ENCODE results near the gene ZDHHC11.
"Not testable (repeated sequence)": the region's sequence is repeated elsewhere in the genome, so short reads cannot be mapped to it uniquely, and the experiment has no call there.

ZDHHC11 gene

DNA sequence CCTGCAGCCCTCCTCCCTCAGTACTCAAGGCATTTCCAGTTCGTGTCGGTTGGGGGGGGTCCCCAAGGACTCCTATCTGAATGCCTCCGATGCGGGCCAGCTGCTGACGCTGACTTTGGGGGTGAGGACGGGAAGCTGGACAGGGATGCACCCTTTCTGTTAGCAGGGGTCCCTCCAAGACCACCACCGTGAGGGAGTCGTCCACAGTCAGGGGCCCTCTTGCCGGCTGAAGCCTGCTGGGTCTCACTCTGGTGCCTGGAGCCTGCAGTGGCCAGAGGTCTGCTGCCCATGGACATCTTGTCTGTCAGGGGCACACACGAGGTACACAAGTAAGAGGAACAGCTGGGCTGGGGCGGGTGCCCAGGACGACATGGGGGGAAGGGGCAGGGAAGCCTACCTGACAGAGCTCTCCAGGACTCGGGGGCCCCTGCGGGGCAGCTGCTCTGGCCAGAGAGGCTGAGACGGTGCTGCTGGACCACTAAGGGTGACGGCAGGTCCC is 9.1 kb upstream of the ZDHHC11 start:
- no peak for DNase-seq (ENCODE audit: low read depth in 3 of 3)

GRCh38 chr5:859391-859790 is 8.6 kb upstream of the ZDHHC11 start:
- no peak for DNase-seq (ENCODE audit: low read depth in 3 of 3)

DNA sequence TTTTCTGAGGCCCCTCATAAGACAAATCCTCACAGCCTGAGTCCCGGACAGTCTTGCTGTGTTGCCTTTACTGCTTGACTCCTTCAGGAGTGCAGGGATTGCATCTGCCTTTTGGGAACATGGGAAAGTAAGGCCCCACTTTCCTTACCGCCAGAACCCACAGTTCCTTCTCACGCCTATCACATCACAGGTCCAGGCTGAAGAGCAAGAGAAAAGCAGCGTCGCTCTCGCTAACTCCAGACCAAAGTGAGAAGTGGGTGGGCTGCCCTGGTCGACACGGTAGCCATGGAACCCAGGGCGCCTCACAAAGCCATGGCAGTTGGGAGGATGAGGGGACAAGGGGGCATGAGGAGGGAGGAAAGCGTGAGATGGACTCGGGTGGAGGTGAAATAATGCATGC is 7.9 kb upstream of the ZDHHC11 start:
- no peak for DNase-seq (ENCODE audit: low read depth in 3 of 3)

DNA sequence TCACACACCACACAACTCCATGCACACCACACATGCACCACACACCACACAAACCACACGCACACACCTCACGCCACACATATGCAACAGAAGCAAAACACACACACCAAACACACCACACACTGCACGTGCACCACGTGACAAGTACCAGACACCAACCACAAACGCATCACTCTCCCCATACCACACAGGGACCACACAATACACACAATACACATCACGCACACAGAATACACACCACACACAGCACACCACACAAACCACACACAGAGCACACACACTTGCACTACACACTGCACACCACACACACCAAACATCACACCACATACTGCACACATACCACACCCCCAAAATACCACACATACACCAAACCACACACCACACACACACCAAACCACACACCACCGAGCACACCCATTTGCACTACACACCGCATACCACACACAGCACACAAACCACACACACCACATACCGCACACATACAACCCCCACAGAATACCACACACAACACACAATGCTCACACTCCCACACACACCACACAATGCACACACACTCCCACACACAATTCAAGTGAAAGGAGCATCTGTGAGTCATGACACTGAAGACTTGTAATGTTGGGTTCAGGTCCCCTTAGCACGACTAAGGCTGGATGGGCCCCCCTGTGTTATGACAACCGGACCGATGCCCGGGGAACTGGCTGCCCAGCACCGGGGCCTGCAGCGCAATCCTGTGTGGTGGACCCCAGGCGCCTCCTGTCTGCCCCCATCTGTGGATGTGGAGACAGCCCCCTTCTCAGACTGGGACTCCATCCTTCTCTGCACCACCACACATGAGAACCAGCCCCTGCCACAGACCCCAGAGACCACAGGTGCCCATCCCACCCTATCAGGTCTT is 6.0 kb upstream of the ZDHHC11 start:
- no peak for DNase-seq (ENCODE audit: low read depth in 3 of 3)

DNA sequence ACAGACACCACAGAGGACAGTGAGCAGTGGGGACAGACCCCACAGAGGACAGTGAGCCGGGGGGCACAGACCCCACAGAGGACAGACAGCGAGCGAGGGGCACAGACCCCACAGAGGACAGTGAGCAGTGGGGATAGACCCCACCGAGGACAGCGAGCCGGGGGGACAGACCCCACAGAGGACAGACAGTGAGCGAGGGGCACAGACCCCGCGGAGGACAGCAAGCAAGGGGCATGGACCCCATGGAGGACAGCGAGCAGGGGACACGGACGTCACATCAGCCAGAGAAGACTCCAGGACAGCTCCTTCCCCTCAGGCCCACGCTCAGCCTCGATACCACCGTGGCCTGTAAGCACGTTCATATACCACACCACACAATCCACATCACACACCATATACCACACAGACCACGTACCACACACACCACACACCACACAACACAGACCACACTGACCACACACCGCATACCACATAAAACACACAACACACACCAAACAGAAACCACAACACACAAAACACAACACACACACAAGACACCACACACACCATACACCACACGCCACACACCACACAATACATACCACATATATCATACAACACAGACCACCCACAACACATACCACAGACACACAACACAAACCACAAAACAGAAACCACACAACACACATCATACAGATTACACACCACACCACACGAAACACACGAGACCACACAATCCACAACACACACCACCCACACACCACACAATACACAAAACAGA is 5.2 kb upstream of the ZDHHC11 start:
- DNase-seq (ENCODE audit: low read depth in 3 of 3) = no peak

DNA sequence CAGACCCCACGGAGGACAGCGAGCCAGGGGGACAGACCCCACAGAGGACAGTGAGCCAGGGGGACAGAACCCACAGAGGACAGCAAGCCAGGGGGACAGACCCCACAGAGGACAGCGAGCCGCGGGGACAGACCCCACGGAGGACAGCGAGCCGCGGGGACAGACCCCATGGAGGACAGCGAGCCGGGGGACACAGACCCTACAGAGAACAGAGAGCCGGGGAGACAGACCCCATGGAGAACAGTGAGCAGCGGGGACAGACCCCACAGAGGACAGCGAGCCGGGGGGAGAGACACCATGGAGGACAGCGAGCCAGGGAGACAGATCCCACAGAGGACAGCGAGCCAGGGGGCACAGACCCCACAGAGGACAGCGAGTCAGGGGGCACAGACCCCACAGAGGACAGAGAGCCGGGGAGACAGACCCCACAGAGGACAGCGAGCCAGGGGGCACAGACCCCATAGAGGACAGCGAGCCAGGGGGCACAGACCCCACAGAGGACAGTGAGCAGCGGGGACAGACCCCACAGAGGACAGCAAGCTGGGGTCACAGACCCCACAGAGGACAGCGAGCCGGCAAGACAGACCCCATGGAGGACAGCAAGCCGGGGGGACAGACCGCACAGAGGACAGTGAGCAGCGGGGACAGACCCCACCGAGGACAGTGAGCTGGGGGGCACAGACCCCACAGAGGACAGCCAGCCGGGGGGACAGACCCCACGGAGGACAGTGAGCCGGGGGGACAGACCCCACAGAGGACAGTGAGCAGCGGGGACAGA is 4.4 kb upstream of the ZDHHC11 start:
- DNase-seq (ENCODE audit: low read depth in 3 of 3) = no peak

DNA sequence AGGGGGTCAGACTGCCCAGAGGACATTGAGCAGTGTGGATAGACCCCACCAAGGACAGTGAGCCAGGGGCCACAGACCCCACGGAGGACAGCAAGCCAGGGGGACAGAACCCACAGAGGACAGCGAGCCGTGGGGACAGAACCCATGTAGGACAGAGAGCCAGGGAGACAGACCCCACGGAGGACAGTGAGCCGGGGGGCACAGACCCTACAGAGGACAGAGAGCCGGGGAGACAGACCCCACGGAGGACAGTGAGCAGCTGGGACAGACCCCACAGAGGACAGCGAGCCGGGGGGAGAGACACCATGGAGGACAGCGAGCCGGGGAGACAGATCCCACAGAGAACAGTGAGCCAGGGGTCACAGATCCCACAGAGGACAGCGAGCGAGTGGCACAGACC is 3.4 kb upstream of the ZDHHC11 start:
- DNase-seq (ENCODE audit: low read depth in 3 of 3) = no peak

DNA sequence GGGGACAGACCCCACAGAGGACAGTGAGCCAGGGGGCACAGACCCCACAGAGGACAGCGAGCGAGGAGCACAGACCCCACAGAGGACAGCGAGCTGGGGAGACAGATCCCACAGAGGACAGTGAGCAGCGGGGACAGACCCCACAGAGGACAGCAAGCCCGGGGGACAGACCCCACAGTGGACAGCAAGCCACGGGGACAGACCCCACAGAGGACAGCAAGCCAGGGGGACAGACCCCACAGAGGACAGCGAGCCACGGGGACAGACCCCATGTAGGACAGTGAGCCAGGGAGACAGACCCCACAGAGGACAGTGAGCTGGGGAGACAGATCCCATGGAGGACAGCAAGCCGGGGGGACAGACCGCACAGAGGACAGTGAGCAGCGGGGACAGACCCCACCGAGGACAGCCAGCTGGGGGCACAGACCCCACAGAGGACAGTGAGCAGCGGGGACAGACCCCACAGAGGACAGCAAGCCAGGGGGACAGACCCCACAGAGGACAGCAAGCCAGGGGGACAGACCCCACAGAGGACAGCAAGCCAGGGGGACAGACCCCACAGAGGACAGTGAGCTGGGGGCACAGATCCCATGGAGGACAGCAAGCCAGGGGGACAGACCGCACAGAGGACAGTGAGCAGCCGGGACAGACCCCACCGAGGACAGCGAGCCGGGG is 2.8 kb upstream of the ZDHHC11 start:
- DNase-seq (ENCODE audit: low read depth in 3 of 3) = not testable (repeated sequence)

DNA sequence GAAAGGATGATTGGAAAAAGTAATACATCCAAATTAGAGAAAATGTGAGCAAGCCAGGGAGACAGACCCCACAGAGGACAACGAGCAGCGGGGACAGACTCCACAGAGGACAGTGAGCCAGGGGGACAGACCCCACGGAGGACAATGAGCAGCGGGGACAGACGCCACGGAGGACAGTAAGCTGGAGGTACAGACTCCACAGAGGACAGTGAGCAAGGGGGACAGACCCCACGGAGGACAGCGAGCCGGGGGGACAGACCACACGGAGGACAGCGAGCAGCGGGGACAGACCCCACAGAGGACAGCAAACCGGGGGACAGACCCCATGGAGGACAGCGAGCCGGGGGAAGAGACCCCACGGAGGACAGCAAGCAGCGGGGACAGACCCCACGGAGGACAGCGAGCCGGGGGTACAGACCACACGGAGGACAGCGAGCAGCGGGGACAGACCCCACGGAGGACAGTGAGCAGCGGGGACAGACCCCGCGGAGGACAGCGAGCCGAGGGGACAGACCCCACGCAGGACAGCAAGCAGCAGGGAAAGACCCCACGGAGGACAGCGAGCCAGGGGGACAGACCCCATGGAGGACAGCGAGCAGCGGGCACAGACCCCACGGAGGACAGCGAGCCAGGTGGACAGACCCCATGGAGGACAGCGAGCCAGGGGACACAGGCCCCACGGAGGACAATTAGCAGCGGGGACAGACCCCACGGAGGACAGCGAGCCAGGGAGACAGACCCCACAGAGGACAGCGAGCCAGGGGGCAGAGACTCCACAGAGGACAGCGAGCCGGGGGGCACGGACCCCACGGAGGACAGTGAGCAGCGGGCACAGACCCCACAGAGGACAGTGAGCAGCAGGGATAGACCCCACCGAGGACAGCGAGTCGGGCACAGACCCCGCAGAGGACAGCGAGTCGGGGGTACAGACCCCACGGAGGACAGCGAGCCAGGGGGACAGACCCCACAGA is 1.9 kb upstream of the ZDHHC11 start:
- no peak for DNase-seq (ENCODE audit: low read depth in 3 of 3)

GRCh38 chr5:852018-852417 is 1.2 kb upstream of the ZDHHC11 start:
- no peak for DNase-seq (ENCODE audit: low read depth in 3 of 3)

DNA sequence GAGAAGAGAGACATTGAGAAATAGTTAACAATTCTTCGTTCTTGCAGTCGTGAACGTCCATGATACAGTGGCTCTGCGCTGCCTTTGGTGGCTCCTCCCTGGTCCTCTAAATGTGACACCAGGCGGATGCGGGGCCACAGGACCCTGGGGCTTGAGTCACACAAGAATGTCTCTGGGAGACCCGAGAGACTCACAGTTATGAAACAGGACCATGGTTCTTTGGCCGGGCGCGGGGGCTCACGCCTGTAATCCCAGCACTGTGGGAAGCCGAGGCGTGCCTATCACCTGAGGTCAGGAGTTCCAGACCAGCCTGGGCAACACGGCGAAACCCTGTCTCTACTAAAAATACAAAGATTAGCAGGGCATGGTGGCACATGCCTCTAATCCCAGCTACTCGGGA is 767 bp upstream of the ZDHHC11 start:
- no peak for DNase-seq (ENCODE audit: low read depth in 3 of 3)

DNA sequence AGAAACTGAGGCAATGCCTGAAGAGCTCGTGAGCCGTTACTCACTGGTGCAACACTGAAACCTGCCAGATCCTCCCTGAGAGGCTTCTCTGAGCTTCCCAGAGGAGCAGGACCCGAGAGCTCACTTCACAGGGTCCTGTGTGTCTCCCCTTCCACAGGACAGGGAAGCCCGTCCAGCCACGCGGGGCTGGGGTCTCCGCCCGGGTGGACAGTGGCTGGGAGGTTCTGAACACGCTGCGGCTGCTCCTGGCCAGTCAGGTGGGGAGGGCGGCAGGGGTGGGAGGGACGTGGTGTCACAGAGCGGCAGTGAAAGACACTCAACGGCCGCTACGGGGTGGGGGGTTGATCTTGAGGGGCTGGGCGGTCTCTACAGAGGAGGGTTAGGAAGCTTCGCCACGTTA is 290 bp upstream of the ZDHHC11 start:
- no peak for DNase-seq (ENCODE audit: low read depth in 3 of 3)

DNA sequence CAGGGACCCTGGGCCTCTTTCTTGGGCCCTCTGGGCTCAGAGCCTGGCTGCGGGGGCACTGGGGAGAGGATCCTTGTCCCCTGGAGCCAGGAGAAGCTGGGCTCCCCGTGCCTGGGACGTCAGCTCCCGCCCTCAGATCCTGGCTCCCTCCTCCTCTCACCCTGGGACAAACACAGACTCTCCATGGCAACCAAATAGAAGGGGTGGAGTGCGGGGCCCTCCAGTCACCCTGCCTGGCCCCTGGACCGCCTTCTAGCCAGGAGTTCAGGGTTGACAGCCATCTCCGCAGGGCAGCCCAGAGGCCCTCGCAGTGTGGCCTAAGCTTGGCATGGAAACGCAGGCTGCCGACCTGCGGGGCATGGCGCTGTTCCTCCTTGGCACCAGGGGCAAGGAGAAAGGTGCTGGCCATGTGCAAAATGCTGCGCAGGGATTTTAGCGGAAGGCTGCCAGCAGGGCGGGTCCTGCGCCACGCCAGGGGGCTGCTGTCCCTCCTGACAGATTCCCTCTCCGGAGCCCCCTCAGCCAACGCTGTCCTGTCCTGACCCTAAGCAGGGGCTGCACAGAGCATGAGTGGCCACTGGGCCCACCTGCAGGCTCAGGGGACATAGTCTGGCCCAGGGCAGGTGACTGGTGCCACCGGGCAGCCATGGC is 1.0 kb downstream of the ZDHHC11 start:
- no peak for DNase-seq (ENCODE audit: low read depth in 3 of 3)

GRCh38 chr5:848671-849111 is 2.1 kb downstream of the ZDHHC11 start:
- no peak for DNase-seq (ENCODE audit: low read depth in 3 of 3)

DNA sequence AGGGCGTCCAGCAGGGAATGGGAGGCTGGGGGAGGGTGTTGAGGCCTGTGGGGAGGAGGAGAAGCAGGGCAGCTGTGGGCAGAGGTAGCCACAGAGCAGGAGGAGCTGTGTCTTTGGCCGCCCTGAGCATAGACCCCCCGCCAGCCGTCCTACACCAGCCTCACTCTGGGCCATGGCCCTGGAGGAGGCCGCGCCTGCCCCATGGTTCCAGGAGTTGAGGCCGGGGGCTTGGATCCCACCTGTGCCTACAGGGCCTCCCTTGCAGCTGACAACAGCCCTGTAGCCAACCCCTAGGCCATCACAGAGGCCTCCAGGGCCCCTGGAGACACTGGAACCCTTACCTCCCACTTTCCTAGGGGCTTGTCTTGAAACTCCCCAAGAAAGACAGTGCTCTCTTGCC is 3.0 kb downstream of the ZDHHC11 start:
- not testable (repeated sequence) for DNase-seq (ENCODE audit: low read depth in 3 of 3)

- DNase-seq (ENCODE audit: low read depth in 3 of 3) = not testable (repeated sequence)
These were observed 3.6 kb downstream of the ZDHHC11 start for GRCh38 chr5:847212-847611.

- DNase-seq (ENCODE audit: low read depth in 3 of 3) = peak in 1 of 3 experiments; percentile 27
These were observed 4.1 kb downstream of the ZDHHC11 start for GRCh38 chr5:846602-847091.

DNA sequence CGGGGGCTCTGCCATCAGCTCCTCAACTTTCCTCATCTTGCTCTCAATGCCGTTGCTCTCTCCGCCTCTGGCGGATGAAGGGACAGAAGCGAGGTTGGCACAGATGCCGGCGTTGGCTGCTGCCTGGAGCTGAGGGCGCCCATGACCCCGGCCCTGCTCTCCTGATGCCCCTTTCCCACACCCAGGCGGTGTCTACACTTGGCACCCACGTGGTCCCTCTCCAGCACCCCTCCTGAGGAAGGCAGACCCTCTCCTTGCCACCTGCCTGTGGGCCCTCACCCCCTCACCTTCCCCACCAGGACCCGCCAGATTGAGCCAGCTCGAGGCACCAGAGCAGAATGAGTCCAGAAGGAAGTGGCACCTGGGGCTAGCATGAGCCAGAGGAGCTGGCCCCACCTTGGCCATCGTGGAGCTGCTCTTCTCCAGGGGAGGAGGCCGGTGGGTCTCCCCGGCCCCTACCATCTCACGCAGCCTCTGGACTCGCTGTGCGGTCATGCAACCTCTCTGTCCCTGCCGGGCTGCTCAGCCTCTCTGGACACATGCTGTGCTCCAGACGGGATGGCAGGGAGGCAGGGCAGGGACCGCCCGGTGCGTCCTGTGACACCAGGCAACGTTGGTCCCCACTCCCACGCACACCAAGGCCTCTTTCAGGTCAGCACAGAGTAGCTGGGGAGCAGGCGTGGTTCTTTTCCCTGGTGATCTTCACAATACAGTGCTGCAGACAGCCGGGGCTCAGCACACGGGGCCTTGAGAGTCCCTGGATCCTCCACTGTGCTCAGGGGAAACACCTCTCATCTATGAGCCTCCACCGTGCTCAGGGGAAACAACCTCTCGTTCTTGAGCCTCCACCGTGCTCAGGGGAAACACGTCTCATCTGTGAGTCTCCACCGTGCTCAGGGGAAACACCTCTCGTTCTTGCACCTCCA is 4.8 kb downstream of the ZDHHC11 start:
- DNase-seq (ENCODE audit: low read depth in 3 of 3) = not testable (repeated sequence)

Measured in stimulated activated CD4-positive, alpha-beta T cell treated with anti-CD3 and anti-CD28 coated beads, TNF-alpha, amount 100 ng/mL, for 24 hours (primary cell).